ENCODE measurements around the gene LRRC66.

LRRC66 gene, protein sequence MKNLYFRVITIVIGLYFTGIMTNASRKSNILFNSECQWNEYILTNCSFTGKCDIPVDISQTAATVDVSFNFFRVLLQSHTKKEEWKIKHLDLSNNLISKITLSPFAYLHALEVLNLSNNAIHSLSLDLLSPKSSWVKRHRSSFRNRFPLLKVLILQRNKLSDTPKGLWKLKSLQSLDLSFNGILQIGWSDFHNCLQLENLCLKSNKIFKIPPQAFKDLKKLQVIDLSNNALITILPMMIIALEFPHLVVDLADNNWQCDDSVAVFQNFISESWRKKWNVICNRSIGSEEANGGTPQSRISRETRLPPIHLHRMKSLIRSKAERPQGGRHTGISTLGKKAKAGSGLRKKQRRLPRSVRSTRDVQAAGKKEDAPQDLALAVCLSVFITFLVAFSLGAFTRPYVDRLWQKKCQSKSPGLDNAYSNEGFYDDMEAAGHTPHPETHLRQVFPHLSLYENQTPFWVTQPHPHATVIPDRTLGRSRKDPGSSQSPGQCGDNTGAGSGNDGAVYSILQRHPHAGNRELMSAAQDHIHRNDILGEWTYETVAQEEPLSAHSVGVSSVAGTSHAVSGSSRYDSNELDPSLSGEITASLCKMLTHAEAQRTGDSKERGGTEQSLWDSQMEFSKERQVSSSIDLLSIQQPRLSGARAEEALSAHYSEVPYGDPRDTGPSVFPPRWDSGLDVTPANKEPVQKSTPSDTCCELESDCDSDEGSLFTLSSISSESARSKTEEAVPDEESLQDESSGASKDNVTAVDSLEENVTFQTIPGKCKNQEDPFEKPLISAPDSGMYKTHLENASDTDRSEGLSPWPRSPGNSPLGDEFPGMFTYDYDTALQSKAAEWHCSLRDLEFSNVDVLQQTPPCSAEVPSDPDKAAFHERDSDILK

DNA sequence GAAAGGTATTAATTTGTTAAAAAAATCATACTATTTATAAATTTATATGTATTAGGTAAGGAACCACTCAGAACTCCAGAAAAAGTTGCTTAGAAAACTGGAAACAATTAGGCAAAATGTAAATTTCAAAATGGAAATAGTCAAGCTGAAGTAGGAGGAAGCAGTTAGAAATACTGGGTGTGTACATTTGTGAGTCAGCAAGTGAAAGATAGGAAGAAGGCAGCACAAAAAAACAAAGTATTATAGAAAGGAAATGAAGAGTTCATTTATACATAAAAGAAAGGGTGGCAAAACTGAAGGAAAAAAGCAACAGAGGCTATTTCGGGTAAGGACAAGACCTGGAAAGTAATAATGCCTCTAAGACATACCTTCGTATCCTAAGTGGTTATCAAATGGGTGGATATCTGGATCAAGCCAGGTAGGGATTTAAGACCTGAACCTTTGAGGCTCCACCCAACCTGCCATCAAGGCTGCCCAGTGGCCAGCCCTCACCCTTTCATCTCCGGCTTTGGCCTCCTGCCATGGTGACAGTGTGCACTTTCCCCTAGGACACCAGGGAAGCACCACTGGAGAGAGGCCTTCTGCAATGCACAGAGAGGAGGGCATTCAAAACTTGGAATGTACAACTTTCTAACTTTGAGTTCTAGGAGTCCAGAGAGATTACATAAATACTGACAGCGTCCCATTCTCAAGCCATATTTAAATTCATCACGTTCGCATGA is at the start of gene LRRC66:
Gene LRRC66, minus strand, starts transcription at position 428 of the 722 bp plus-strand sequence. CDS start 2,750 bp downstream, outside the sequence.
- H3K4me3 ChIP-seq (ENCODE audit: low read depth, low read length), result no peak within 1 kb of the TSS
- no peak for DNase-seq (ENCODE audit: low read depth)
- TF ChIP-seq, protein P1, sequence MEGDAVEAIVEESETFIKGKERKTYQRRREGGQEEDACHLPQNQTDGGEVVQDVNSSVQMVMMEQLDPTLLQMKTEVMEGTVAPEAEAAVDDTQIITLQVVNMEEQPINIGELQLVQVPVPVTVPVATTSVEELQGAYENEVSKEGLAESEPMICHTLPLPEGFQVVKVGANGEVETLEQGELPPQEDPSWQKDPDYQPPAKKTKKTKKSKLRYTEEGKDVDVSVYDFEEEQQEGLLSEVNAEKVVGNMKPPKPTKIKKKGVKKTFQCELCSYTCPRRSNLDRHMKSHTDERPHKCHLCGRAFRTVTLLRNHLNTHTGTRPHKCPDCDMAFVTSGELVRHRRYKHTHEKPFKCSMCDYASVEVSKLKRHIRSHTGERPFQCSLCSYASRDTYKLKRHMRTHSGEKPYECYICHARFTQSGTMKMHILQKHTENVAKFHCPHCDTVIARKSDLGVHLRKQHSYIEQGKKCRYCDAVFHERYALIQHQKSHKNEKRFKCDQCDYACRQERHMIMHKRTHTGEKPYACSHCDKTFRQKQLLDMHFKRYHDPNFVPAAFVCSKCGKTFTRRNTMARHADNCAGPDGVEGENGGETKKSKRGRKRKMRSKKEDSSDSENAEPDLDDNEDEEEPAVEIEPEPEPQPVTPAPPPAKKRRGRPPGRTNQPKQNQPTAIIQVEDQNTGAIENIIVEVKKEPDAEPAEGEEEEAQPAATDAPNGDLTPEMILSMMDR (IDR thresholded peaks at IDR 0.05; ENCODE audit: low read depth, low read length), result no peak
- TF ChIP-seq POLR2A (IDR thresholded peaks at IDR 0.05; ENCODE audit: extremely low read depth, insufficient read length), result no peak
- TF ChIP-seq MYC (IDR thresholded peaks at IDR 0.05; ENCODE audit: low read depth, low read length), result no peak
- TF ChIP-seq, protein P2, sequence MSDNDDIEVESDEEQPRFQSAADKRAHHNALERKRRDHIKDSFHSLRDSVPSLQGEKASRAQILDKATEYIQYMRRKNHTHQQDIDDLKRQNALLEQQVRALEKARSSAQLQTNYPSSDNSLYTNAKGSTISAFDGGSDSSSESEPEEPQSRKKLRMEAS (IDR thresholded peaks at IDR 0.05; ENCODE audit: low read depth, low read length), result no peak

DNA sequence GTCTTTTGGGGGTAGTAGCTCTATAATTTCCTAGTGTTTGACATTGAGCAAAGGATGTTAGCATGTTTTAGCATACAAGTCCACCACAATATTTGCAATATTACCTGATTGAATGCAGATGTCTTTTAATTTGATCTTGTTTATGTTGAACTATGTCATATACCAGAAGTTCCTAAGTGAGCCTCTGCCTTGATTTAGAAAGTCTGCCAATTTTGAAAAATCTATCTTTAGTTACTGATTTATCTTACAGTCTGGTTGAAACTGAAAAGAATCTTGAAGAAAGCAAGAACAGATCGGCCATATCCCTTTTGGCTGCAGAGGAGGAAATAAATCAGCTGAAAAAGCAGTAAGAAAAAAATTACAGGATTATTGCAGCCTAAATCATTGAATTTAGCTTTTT is 49.4 kb upstream of the LRRC66 start:
- TF ChIP-seq MYC (IDR thresholded peaks at IDR 0.05; ENCODE audit: low read depth, low read length), result no peak
- TF ChIP-seq, protein P1 (IDR thresholded peaks at IDR 0.05; ENCODE audit: low read depth, low read length), result no peak
- TF ChIP-seq POLR2A (IDR thresholded peaks at IDR 0.05; ENCODE audit: extremely low read depth, insufficient read length), result no peak
- TF ChIP-seq, protein P2 (IDR thresholded peaks at IDR 0.05; ENCODE audit: low read depth, low read length), result no peak
- no peak for DNase-seq (ENCODE audit: low read depth)
- no peak overlapping the region for H3K4me3 ChIP-seq (ENCODE audit: low read depth, low read length)

DNA sequence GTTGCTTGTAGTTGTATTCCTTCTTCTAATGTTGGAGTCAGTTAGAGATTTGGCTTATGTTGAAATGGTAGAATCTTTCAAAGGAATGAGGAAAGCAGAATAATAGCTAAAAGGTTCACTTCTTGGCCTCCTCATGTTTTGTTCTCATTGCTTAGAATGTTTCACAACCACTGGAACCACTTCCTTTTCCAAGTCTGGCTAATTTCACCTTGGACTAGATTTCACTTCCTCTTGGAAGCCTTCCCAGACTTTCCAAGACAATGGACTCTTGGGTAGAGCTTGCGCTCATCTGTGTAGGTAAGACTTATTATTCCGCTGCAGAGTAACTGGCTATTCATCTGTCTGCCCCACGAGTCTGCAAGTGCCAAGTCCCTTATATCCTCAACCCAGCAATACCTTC is 39.2 kb upstream of the LRRC66 start:
- TF ChIP-seq POLR2A (IDR thresholded peaks at IDR 0.05; ENCODE audit: extremely low read depth, insufficient read length), result no peak
- TF ChIP-seq, protein P2 (IDR thresholded peaks at IDR 0.05; ENCODE audit: low read depth, low read length), result no peak
- TF ChIP-seq, protein P1 (IDR thresholded peaks at IDR 0.05; ENCODE audit: low read depth, low read length), result no peak
- no peak for TF ChIP-seq MYC (IDR thresholded peaks at IDR 0.05; ENCODE audit: low read depth, low read length)
- no peak for DNase-seq (ENCODE audit: low read depth)

DNA sequence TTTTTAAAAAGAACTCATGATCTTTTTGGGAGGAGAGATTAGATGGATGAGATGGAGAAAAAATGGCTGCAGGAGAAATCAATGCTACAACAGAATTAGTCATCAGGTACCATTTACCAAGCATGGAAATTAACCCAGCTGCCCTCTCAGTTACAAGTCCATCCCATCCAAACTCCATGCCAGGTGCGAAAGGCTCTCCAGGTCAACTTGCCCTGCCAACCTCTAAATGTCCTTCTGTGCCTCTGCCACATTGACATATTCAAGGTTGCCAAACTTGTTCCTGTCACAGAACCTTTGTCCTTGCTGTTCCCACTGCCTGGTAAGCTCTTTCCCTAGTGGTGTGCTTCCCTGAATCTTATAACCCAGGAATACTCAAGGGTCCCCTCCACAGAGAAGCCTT is 38.1 kb upstream of the LRRC66 start:
- DNase-seq (ENCODE audit: low read depth), result no peak
- TF ChIP-seq POLR2A (IDR thresholded peaks at IDR 0.05; ENCODE audit: extremely low read depth, insufficient read length), result no peak
- TF ChIP-seq, protein P2 (IDR thresholded peaks at IDR 0.05; ENCODE audit: low read depth, low read length), result no peak
- no peak for TF ChIP-seq MYC (IDR thresholded peaks at IDR 0.05; ENCODE audit: low read depth, low read length)
- TF ChIP-seq, protein P1 (IDR thresholded peaks at IDR 0.05; ENCODE audit: low read depth, low read length), result no peak
- no peak overlapping the region for H3K4me3 ChIP-seq (ENCODE audit: low read depth, low read length)

More for the DNA sequence above, 39.2 kb upstream of the LRRC66 start:
- no peak overlapping the region for H3K4me3 ChIP-seq (ENCODE audit: low read depth, low read length)

DNA sequence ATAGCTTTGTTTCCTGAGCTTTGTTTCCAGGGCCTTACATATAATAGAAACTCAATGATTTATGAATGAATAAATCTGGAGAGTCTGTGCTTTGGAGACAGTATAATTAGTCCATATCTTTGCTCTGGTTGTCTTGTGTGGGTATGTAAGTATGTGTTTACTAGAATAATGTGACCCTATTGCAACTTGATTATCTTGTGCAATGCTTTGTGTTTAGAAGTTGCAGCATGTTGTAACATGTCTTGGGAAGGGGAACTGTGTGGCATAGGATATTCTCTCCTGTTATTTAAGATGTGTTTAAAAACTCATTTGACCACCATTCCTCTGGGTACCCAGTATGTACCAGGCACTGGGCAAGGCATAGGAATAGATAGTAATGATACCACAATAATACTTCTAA is 37.0 kb upstream of the LRRC66 start:
- no peak for DNase-seq (ENCODE audit: low read depth)
- no peak overlapping the region for H3K4me3 ChIP-seq (ENCODE audit: low read depth, low read length)
- TF ChIP-seq POLR2A (IDR thresholded peaks at IDR 0.05; ENCODE audit: extremely low read depth, insufficient read length) (no peak), MYC (IDR thresholded peaks at IDR 0.05; ENCODE audit: low read depth, low read length) (no peak)
- TF ChIP-seq, protein P1 (IDR thresholded peaks at IDR 0.05; ENCODE audit: low read depth, low read length), result no peak

All from NB4 (cell line).